ENCODE results near the gene RBPMS2. TPM values are rescaled to one million over a fixed set of nuclear protein-coding genes. Genes with fewer than 3 reads are reported as not detected.

The RBPMS2 gene
- total and polyA plus RNA-seq, 2 of the 8 experiments (the other 6 are each of a cell fraction or from before 2014, with no cell fraction given): 55.8 to 238 TPM

GRCh38 chr15:64712353-64712752 lies 63.0 kb downstream of the RBPMS2 start:
- POLR2A ChIA-PET (ENCODE audit: partially characterized antibody): interaction anchor here (39.0 to 59.2 kb wide), 2 partner anchors 7 to 18 kb away, joined by 1192 read pairs; no protein-coding TSS in a partner anchor
- Histone ChIP-seq H3K36me3 (ENCODE audit: control insufficient read depth in 2 of 4, insufficient read depth in 4 of 4, low read length in 3 of 4) (peaks cover 11 to 38% (median 27%) of the 10 kb centered on the region in 4 experiments), H2BK15ac (ENCODE audit: low read length) (no peak overlapping the region), H2BK120ac (replicated peaks; ENCODE audit: low read depth, low read length) (no peak overlapping the region), H2AFZ (ENCODE audit: low read length) (no peak overlapping the region), H3K4me3 (ENCODE audit: extremely low read depth in 1 of 4, insufficient read depth in 2 of 4, low read depth in 3 of 4, low read length in 4 of 4) (no peak overlapping the region), H3K79me1 (ENCODE audit: low read depth, low read length) (no peaks in the 10 kb centered on the region), H3K56ac (replicated peaks; ENCODE audit: insufficient read length, low read depth, low read length) (no peak overlapping the region), H3K4me1 (replicated peaks in 1 of 4; ENCODE audit: control insufficient read depth in 3 of 4, insufficient read depth in 4 of 4, low read length in 3 of 4) (no peaks in the 10 kb centered on the region), H2BK20ac (ENCODE audit: low read length) (no peak overlapping the region), H2BK5ac (ENCODE audit: low read depth, low read length) (no peak overlapping the region), H3K9me3 (ENCODE audit: insufficient read depth in 2 of 2, low read depth in 1 of 2, low read length in 1 of 2) (no peaks in the 10 kb centered on the region), H3K27ac (ENCODE audit: low read depth, low read length) (no peak overlapping the region), H3K27me3 (replicated peaks in 1 of 4; ENCODE audit: control insufficient read depth in 3 of 4, extremely low read depth in 1 of 4, insufficient read depth in 3 of 4, low read length in 3 of 4) (no peaks in the 10 kb centered on the region), H3K9ac (replicated peaks in 1 of 4; ENCODE audit: extremely low read depth in 1 of 4, low read depth in 3 of 4, low read length in 3 of 4) (no peak overlapping the region), H4K5ac (ENCODE audit: insufficient read length, low read depth, low read length) (no peak overlapping the region), H3K18ac (ENCODE audit: extremely low read depth, low read length) (no peak overlapping the region), H3K23me2 (ENCODE audit: low read depth, low read length) (no peaks in the 10 kb centered on the region), H2BK12ac (ENCODE audit: low read depth, low read length) (no peak overlapping the region), H3K79me2 (ENCODE audit: control insufficient read depth in 1 of 2, insufficient read depth in 2 of 2, low read length in 2 of 2) (no peaks in the 10 kb centered on the region), H4K91ac (replicated peaks; ENCODE audit: insufficient read length, low read length) (no peak overlapping the region), H4K8ac (ENCODE audit: extremely low read depth, insufficient read depth, low read length) (no peak overlapping the region), H3K4ac (replicated peaks; ENCODE audit: insufficient read length, low read depth, low read length) (no peak overlapping the region), H4K20me1 (replicated peaks in 1 of 2; ENCODE audit: control insufficient read depth in 1 of 2, insufficient read depth in 2 of 2, low read length in 2 of 2) (no peaks in the 10 kb centered on the region), H3K14ac (ENCODE audit: insufficient read length) (no peak overlapping the region), H3K23ac (ENCODE audit: insufficient read length) (no peak overlapping the region), H3K4me2 (ENCODE audit: insufficient read depth in 1 of 2, low read depth in 2 of 2, low read length in 2 of 2) (no peak overlapping the region), H2AK5ac (ENCODE audit: low read depth, low read length) (no peak overlapping the region)
- FAIRE-seq (no peak), DNase-seq (ENCODE audit: low read depth in 1 of 2, low spot score in 2 of 2) (no peak)
- WGBS, 2 experiments (ENCODE audit: extremely low coverage in 1 of 2, insufficient coverage in 1 of 2, insufficient read length in 1 of 2, insufficient replicate concordance in 2 of 2, low coverage in 1 of 2, low lambda C conversion rate in 2 of 2, missing lambda C conversion rate in 1 of 2): 89% methylated on average over 2 of the region's 2 CpGs; no CpG with 5 or more reads in 1 of the 2 experiments
- no peak for TF ChIP-seq HDAC2 (IDR thresholded peaks at IDR 0.05; ENCODE audit: borderline replicate concordance in 1 of 2, low read depth in 2 of 2, low read length in 2 of 2)
- TF ChIP-seq SP1 (IDR thresholded peaks at IDR 0.05; ENCODE audit: low read depth, low read length): no peak
- TF ChIP-seq KDM1A (IDR thresholded peaks at IDR 0.05; ENCODE audit: borderline replicate concordance, low read length): peak; percentile 12; the same call in 1 of the 2 replicates
- TF ChIP-seq CTBP2 (IDR thresholded peaks at IDR 0.05; ENCODE audit: borderline replicate concordance, insufficient read depth, insufficient read length, low read length): no peak
- CTCF ChIA-PET (ENCODE audit: partially characterized antibody): interaction anchor here (0.7 to 5.9 kb wide), 4 partner anchors 16 to 777 kb away, joined by 3 to 28 read pairs (median 4); no protein-coding TSS in a partner anchor

Data from H1 (cell line).